Measurements from ENCODE around the gene SLC16A12.
A peak's percentile ranks its signal among the peaks of the same experiment; 100 is the strongest.

SLC16A12 gene

DNA sequence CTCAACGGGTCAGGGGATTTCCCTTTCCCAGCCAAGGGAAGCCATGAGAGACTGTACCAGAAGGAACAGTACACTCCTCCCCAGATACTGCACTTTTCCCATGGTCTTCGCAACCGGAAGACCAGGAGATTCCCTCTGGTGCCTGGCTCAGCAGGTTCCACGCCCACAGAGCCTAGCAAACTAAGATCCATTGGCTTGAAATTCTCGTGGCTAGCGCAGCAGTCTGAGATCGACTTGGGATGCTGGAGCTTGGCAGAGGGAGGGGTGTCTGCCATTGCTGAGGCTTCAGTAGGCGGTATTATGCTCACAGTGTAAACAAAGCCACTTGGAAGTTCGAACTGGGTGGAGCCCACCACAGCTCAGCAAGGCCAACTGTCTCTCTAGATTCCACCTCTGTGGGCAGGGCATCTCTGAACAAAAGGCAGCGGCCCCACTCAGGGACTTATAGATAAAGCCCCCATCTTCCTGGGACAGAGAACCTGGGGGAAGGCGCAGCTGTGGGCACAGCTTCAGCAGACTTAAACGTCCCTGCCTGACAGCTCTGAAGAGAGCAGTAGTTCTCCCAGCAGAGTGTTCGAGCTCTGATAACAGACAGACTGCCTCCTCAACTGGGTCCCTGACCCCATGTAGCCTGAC is 29.6 kb downstream of the SLC16A12 start:
- no peak for DNase-seq (ENCODE audit: low spot score)

DNA sequence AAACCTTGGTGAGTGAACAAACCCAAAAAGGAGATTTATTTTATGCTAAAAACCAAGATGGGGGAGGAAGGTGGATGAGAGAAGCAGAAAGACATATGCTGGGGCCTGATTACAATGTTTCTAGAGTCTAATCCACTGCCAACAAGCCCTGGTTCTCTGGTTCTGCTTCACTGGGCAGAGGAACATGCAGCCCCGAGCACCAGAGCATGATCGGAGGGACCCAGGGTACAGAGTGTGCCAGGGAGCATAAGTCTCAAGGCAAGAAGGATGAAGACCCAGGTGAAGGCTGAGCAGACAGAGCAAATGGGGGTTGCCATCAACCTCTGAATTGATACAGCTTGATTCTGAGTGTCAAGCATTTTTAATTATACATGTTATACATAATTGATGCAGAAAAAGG is 30.7 kb downstream of the SLC16A12 start:
- no peak for DNase-seq (ENCODE audit: low spot score)

DNA sequence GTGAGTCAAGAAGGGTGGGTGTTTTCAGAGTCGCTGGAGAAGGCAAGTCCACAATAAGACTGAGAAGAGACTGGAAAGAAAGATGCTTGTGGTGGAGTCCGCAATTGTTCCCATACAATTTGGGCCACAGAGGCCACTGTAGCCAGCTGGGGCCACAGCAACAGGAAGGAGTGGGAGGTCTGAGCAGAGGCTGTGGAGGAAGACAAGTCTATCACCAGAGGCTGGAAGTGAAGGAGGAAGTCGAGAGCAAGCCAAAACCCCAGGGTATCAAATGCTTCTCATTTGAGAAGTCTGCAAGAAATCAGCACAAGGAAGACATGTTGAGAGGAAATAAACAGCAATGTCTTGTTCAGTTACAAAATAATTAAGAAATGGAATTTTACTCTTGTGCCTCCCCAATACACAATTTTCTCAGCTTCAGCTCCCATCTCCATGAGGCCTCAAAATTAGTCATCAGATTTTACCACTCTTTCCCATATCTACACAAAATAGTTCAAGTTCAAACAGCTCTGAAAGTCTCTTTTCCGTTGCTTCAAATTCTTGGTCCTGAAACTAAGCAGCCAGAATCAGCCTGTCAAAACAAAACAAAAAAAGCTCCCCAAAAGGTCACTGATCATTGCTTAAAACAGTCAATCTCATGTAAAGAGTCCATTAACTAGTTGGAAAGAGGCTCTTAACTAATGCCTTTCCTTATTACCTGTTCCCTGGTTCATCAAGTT is 31.6 kb downstream of the SLC16A12 start:
- no peak for DNase-seq (ENCODE audit: low spot score)

DNA sequence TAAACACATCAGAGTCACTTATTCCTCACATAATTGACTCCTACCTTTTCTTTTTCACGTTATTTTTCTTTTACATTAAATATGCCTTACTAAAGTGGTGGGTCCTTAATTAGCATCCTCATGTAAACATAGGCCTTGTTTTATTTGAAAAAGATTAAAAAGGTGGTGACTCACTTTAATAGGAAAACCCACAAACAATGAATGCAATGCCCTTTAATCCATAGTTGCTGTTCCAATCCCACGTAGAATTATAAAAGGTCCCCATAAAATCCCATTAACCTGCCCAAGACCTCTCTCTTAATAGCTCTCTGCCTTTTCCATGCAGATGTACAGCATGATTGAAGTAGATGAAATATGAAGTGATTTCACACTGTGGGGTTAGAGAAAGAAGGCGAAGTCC is 32.2 kb downstream of the SLC16A12 start:
- no peak for DNase-seq (ENCODE audit: low spot score)

DNA sequence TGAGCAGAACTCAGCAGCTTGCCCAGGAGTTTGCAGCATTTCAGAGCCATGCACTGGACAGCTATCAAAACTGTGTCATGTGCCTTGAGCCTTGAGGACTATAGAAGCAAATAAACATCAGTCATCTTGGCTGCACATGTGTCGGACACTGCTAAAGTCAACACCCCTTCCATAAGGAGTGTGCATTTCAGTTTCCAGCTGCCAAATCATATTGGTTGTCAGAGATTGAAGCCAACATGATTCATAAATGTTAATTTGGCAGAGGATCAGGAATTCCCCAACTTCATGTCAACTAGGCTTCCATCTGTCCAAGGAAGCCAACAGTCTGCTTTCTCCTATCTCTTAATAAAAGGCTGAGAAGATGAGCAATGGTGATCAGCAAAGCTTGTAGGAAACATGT is 32.8 kb downstream of the SLC16A12 start:
- DNase-seq (ENCODE audit: low spot score), result no peak

DNA sequence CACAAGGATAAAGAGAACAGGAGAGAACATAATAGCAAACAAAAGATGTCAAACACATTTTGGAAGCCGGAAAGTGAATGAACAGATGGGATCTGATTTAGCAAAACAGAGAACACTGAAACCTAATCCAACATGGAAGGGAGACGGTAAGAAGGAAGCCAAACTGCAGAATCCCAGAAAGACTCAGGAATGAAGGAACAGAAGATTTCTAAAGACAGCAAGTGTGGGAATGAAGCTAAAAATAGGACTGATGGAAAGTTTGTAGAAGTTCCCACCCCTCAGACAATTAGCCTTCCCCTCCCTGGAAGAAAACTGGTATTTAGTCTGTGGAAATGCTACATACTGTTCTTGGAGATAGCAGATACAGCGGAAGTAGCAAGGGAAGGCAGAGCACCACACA is 40.8 kb downstream of the SLC16A12 start:
- no peak for DNase-seq (ENCODE audit: low spot score)

DNA sequence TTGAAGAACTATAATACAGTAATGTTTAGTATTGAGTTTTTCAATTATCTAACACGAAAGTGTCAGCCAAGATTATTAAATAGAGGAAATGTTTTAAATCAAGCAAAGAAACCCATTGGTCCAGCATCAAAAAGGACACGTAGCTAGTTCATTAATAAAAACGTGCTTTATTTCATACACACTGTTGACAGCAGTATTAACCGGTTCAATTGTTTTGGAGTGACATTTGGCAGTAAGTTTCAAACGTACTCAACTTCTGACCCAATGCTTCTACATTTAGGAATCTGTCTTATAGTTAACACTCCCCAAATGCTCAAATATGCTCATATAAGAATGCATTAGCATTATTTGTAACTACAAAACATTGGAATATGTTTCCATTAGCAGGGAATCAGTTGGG is 41.3 kb downstream of the SLC16A12 start:
- no peak for DNase-seq (ENCODE audit: low spot score)

DNA sequence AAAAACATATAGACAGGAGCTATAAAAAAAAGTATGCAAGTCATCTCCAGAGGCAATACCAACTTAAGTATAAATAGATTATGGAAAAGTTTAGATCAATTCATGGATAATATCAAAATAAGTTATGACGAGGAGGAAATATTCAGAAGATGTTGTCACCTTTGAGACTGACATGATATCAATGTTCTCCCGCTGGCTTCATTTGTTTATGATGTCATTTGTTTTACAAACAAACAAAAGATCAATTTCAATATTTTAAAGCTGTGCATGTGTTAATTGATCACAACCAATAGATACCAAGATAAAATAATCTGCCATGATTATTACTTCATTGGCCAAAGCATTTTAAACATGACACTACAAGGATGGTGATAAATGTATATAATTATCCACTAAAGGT is 43.5 kb downstream of the SLC16A12 start:
- no peak for DNase-seq (ENCODE audit: low spot score)

DNA sequence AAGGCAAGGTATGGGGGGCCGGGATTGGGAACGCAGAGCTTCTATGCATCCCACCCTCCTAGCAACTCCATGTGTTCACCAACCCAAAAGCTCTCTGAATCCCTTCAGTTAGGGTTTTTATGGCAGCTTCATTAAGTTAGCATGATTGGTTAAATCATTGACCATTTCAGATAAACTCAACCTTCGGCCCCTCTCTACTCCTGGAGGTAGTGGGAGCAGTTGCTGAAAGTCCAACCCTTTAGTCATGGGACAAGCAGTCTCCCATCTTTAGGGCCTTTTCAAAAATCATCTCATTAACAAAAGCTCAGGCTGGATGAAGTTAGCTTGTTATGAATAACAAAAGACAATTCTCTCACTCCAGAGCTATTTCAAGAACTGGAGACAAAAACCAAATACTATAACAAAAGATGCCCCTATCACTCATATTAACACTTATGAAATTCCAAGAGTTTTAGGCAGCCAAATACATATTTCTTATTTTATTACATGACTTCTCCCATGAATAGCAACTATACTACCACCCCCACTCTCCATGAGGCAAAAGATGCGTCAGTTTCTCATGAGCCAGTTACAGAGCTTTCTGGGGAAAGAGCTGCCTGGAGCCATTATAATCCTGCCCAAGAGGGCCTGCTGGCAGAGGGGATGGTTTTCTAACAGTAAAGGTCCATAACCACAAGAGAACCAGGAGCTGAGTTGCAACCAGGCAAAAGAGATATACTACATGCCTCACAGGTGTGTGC is 44.6 kb downstream of the SLC16A12 start:
- DNase-seq (ENCODE audit: low spot score), result no peak

DNA sequence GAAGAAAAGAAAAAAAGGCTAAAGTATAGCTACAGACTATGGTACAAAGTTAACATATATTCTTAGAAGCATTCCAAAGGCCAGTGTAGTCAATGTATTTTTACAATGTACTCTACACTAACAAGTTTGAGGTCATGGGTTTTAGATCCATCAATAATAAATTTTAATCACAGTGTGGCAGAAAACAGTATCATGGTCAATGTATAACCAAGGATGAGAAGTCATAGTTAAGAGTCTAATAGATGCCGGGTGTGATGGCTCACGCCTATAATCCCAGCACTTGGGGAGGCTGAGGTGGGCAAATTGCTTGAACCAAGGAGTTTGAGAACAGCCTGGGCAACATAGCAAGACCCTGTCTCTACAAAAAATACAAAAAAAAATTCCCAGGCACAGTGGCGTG is 53.1 kb downstream of the SLC16A12 start:
- no peak for DNase-seq (ENCODE audit: low spot score)

DNA sequence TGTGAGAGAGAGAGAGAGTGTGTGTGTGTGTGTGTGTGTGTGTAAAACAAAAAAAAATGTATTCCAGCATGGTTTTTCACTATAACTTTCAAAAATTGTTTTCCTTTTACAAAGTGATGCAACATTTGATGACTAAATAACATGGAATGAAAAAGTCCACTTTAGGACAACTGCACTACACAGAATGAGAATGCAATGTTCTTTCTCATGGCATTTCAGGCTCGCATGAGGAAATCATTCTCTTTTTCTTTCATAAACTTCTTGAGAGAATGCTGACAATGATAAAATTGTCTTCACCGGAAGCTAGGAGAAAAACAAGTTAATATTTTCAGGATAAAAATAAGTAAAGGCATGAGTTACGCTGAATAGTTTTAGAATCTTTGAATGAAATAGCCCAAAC is 53.7 kb downstream of the SLC16A12 start:
- no peak for DNase-seq (ENCODE audit: low spot score)

DNA sequence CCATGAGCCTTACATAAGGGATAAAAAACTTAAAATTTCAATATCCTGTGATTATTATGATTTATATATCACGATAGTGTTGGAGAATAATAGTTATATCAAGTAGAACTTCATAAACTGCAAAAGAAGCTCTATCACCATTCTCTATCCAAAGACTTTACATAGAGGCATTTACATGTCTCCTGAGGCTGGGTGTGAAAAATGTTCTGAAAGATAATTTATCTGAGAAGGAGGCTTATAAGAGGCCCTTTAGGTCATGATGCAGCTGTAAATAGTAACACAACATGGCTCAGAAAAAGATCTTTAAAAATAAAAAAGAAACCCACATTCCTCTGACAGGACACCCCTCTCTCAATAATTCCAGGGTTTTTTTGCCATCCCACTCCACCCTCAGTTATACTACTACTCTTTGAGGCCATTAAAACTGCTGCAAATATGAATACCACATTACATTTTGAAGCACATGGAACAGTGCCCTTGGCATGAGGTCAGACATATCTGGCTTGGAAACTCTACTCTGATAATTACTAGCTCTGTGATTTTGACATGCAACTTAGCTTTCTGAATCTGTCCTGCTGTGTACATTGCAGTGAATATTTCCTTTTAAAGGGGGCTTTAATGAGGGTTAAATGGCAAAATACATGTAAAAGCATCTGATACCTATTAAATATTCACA is 55.5 kb downstream of the SLC16A12 start:
- DNase-seq (ENCODE audit: low spot score), result no peak

DNA sequence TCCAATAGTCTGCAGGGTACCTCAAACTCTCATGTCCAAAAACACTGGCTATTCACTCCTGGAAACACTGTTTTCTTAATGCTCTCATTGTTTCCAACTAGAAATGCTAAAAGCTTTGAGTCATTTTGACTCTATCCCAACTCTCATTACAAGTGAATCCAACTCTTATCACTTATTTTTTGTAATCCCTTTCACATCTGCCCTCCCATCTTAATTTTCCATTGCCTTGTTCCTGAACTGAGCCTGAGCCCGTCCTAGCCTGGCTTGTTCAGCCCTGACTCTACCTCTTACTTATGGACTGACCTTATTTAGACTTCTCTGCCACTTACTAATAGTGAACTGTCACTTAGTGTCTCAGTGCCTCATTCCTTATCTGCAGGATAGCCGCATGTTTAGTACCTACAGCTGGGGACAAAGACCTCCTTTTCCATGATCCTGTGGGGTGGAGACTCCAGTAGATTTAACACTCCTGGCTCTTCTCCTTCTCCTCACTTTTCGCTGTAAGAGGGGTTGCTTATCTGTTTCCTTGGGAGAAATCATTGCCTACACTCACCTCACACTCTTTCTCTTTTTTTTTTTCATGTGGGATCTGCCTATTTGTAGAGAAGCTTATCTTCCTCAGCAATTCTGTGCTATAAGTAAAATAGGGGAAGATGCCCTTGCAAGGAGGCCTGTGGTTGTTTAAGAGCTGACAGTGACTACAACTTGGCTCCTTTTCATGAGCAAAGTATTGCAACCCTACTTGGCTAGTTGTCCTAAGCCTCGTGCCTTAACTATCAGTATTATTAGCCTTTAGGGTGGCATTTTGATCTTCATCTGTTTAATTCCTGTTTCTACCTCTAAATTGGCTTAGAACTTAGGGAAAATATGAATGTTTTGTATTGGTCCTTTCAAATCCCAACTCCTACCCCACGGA is 56.4 kb downstream of the SLC16A12 start:
- no peak for DNase-seq (ENCODE audit: low spot score)

DNA sequence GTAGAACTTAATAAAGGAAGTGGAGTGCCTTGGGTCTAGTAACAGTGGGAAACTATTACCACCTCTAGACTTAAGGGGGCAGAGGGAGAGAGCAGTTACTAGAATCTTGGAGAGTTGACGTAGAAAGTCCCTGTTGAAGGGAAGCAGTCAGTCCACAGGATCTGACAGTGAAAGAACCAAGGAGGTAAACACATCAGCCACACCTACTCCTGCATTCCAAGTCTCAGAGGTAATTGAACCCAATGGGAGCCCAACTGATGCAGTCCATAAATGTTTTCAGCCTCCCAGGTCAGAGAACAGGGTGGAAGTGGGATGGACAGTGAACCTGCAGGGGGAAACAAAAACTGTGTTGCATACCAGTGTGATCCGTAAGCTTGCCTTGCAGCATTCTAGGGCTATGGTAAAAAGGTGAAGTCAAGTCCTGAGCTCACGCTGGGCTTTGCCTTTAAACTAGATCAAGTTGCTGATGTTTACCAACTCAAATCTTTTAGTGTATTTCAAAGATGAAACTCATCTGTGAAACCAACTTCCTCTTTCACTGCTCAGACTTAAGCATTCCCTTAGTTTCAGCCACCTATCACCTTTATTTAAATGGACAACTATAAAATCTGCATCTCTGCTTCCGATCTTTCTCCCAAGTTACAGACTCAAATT is 57.2 kb downstream of the SLC16A12 start:
- peak; percentile 27 for DNase-seq (ENCODE audit: low spot score)

DNA sequence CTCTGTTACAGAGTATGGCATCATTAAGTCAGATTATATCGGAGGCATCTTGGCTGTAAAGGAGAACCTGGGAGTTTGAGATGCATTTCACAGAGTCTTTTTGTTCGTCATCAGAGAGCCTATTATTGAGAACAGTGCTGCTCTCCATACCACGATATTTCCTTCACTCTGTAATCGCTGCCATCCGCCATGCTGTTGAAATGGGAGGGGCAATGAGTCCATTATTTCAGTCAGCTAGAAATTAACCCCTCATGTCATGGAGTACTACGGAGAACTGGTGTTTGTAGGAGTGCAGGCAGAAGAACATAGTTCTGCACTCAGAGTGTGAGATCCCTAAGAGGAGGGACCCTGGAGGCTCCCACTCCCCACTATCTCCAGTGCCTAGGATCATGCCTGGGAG is 59.2 kb downstream of the SLC16A12 start:
- DNase-seq (ENCODE audit: low spot score), result no peak

DNA sequence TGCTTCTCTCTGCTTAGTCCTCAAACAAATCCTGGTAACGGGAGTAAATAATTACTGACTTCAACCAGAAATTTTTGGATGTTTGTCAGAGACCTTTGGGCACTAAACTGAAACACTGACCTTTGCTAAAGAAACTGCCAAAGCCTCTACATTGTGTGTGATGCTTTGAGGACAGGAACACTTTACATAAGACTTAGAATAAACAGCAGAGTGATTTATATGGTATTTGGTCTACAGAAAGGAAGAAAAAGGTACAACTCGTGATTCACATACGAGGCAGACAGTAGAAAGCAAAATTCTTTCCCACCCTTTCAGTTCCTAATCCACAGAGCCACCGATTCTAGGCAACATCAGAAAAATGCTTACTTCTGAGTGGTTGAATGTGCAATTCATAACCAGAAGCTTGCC is 59.8 kb downstream of the SLC16A12 start:
- DNase-seq (ENCODE audit: low spot score), result no peak

DNA sequence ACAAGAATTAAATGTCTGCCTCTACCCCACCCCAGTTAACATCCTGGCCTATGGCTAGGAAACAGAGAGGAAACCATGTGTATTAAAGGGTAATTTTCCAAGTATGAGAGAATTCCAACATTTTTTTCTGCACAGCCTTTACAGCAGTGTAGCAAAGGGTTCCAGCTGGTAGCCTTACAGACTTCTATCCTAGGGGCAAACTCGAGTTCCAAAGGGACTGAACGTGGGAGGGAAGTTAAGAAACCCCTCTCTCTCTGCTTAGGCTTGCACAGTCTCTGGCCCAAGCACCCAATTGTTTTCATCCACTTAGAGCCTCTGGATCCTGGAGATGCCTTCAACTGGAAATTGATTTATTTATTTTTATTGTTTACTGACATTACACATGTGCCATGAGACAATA is 60.3 kb downstream of the SLC16A12 start:
- DNase-seq (ENCODE audit: low spot score), result no peak

DNA sequence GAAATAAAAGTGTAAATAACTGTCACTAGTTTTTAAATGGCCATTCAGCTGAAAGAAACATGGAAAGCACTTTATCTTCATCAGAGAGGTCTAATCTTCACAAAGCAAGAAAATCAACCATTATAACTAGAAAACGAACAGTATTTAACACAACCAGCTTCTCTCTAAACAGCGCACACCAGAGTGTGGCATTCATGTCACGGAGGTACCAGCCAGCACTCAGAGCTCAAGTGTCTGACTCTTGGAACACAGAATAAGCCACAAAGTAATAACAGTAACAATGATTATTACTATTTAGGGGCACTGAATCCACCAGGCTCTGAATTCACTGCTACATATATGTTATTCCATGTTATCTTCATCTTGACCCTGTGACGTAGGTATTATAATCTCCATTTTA is 60.9 kb downstream of the SLC16A12 start:
- no peak for DNase-seq (ENCODE audit: low spot score)

DNA sequence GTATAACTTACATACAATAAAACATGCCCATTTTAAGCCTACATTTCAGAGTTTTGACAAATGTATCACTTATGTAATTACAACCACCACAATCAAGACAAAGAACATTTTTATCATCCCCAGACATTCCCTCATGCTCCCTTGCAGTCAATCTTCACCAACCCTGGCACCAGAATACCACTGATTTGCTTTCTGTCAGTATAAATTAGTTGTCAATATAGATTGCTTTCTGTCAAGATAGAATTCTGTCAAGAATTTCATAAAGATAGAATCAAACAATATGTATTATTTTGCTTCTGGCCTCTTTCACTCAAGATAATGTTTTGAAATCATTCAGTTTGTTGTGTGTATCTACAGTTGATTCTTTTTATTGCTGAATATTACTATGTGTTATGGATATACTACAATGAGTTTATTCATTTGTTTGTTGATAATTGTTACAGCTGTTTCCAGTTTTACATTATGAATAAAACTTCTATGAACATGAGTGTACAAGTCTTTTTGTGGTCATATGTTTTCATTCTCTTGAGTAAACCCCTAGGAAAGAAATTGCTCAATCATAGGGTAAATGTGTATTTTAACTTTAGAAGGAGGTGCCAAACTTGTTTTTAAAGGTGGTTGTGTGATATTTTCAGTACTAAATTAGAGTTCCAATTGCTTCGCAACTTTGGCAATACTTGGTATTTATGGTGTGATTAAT is 64.1 kb downstream of the SLC16A12 start:
- no peak for DNase-seq (ENCODE audit: low spot score)

DNA sequence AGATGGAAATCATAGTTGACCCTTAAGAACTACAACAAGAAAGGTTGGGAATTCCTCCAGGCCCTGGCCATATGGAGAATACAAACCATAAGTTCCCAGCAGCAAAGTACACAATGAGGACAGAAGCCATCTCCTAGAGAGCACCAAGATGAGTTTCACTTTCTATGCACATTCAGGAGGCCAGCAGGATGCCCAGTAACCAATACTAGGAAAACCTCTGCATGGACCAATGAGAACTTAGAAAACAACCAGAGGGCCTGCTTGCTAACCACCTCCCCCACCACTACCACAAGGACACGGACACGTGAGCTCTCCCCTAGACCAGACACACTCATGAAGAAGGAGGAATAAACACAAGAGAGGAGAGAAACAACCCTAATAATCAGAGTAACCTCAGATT is 64.8 kb downstream of the SLC16A12 start:
- DNase-seq (ENCODE audit: low spot score), result no peak

DNA sequence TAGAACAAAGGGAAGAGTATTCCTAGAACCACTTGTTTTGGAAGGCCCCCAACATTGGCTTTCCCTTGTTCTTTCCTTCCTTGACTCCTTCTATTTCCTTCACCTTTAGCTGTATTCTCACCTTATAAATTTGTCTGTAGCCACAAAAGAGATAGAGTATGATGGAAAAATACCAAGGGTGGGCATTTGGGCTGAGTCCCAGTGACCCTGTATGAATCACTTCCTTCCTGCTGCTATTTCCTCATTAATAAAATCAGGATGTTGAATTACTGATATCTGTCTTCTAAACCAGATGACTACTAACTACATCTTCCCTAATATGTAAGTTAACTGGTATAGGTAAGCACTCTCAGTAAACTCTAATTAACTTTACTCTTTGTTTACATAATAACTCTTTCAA is 65.9 kb downstream of the SLC16A12 start:
- DNase-seq (ENCODE audit: low spot score), result no peak
